Measurements from ENCODE around the gene PPP1R14C.

Gene PPP1R14C

DNA sequence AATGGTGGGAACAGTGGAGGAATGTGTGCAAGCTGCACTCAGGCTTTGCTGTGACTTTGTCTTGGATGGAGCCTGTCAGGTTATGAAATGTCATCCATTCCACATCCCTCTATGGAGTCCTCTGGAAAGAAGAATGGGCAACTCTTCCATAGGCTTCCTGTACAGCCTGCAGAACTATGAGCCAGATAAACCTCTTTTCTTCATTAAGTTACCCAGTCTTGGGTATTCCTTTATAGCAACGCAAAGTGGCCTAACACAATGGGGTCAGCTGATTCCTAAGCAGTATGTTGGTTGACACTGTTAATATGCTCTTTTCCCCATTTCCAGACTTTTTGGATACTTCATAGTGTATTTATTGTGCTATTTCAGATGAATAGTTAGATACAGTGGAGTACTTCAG lies 150.2 kb downstream of the PPP1R14C start:
- Mint-ChIP-seq H3K4me3 (no peak overlapping the region), H3K27me3 (peaks cover 22% of the 10 kb centered on the region), H3K27ac (no peak overlapping the region), H3K9me3 (peaks cover 5% of the 10 kb centered on the region), H3K36me3 (ENCODE audit: low read depth) (no peaks in the 10 kb centered on the region), H3K4me1 (ENCODE audit: low read depth) (peaks cover 6% of the 10 kb centered on the region)
- DNase-seq: no peak

- H3K36me3 Mint-ChIP-seq (ENCODE audit: low read depth): no peaks in the 10 kb centered on the region
These were observed 150.8 kb downstream of the PPP1R14C start for GRCh38 chr6:150293423-150294173.

GRCh38 chr6:150296890-150297289 lies 154.0 kb downstream of the PPP1R14C start:
- DNase-seq: no peak
- no peak overlapping the region for H3K27ac Mint-ChIP-seq
- H3K9me3 Mint-ChIP-seq: peaks cover 6% of the 10 kb centered on the region
- H3K27me3 Mint-ChIP-seq: peaks cover 18% of the 10 kb centered on the region
- no peaks in the 10 kb centered on the region for H3K36me3 Mint-ChIP-seq (ENCODE audit: low read depth)
- no peak overlapping the region for H3K4me3 Mint-ChIP-seq
- H3K4me1 Mint-ChIP-seq (ENCODE audit: low read depth): peaks cover 9% of the 10 kb centered on the region

More at GRCh38 chr6:150293423-150294173, 150.8 kb downstream of the PPP1R14C start:
- Mint-ChIP-seq H3K27ac (no peak overlapping the region), H3K4me1 (ENCODE audit: low read depth) (peaks cover 6% of the 10 kb centered on the region), H3K27me3 (peaks cover 18% of the 10 kb centered on the region), H3K9me3 (peaks cover 6% of the 10 kb centered on the region), H3K4me3 (no peak overlapping the region)
- no peak for DNase-seq

DNA sequence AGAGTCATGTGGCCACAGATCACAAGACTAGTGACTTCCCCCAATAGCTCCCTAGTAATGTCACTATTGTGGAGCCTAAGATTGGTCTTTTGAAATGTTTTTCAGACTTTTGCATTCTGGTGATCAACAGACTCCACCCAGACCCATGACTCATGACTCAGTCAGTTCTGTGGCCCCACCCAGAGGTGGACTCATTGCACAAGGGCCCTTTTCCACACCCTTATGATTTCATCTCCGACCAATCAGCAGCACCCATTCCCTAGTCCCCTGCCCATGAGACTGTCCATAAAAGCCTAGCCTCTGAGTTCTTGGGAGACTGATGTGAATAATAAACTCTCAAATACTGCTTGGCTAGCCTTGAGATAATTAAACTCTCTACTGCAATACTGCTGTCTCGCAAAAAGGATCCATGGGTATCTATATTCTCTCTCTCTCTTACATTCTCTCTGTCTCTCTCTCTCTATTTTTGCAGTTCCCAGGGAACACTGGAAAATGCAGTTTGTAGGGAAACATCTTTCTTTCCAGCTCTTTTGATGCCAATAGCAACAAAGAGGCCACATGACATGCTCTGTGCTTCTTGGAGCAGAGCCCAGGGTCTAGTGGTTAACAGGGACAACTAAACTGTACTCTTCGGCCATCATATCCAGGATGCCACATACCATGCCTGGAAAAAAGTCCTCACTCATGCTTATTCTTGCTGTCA lies 154.6 kb downstream of the PPP1R14C start:
- Mint-ChIP-seq H3K9me3 (peaks cover 6% of the 10 kb centered on the region), H3K4me3 (no peak overlapping the region)
- DNase-seq: no peak

DNA sequence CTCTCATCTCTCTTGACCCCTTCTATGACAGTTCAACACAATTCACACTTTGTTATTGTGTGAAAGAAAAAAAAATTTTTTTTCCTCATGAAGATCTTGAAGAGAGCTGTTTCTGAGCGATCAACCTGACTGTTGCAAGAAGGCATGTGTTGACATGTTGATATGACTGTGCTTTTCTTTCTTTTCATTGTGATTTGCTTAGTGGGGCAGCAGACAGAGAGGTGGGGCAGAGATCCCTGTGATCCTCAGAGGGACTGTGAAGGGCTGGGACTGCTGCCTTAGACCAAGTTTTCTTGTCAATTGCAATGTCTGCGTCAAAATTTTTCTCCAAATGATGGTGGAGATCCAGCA lies 155.2 kb downstream of the PPP1R14C start:
- peaks cover 18% of the 10 kb centered on the region for H3K4me1 Mint-ChIP-seq (ENCODE audit: low read depth)
- H3K27ac Mint-ChIP-seq: no peak overlapping the region
- DNase-seq: no peak
- no peak overlapping the region for H3K4me3 Mint-ChIP-seq
- H3K27me3 Mint-ChIP-seq: peaks cover 23% of the 10 kb centered on the region
- no peaks in the 10 kb centered on the region for H3K36me3 Mint-ChIP-seq (ENCODE audit: low read depth)
- H3K9me3 Mint-ChIP-seq: peaks cover 6% of the 10 kb centered on the region

More for the DNA sequence above, 154.6 kb downstream of the PPP1R14C start:
- Mint-ChIP-seq H3K4me1 (ENCODE audit: low read depth) (peaks cover 15% of the 10 kb centered on the region), H3K27me3 (peaks cover 20% of the 10 kb centered on the region), H3K27ac (no peak overlapping the region), H3K36me3 (ENCODE audit: low read depth) (no peaks in the 10 kb centered on the region)

DNA sequence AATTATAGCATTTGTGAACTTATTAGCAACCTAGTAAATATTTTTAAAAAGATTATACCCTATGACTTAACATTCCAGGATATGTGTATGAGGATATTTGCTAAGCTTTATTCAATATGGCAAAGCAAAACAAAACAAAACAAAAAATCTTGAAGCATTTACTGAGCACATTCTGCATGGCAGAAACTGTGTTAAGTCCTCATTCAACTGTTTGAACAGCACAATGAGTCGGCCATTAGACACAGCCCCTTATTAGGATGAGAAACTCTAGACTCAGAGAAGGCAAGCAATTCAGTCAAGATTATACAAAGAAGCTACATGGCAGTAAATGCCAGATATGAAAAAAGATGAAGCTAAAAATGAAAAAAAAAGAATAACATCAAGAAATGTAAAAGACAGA lies 155.8 kb downstream of the PPP1R14C start:
- H3K36me3 Mint-ChIP-seq (ENCODE audit: low read depth): no peaks in the 10 kb centered on the region
- no peak overlapping the region for H3K4me3 Mint-ChIP-seq
- peaks cover 27% of the 10 kb centered on the region for H3K27me3 Mint-ChIP-seq

More for the DNA sequence above, 155.8 kb downstream of the PPP1R14C start:
- no peak overlapping the region for H3K27ac Mint-ChIP-seq
- DNase-seq: no peak
- H3K9me3 Mint-ChIP-seq: peaks cover 6% of the 10 kb centered on the region
- H3K4me1 Mint-ChIP-seq (ENCODE audit: low read depth): peaks cover 18% of the 10 kb centered on the region

All from activated T-cell treated with anti-CD3 and anti-CD28 coated beads, Interleukin-2, amount 50 U/mL, for 24 hours (primary cell).